Activated CD8-positive, alpha-beta memory T cell treated with anti-CD3 and anti-CD28 coated beads for 36 hours (primary cell): ENCODE results near the gene GOLGA6C. TPM values are rescaled to one million over a fixed set of nuclear protein-coding genes. Genes with fewer than 3 reads are reported as not detected.
"Not testable (repeated sequence)": the region's sequence is repeated elsewhere in the genome, so short reads cannot be mapped to it uniquely, and the experiment has no call there.

Source experiments
- CTCF ChIA-PET: fragments of 350-600 bp; sonication (Branson Sonifier 250); formaldehyde crosslinking; loops from one replicate; lab custom pipeline; 2021; ENCODE audit warnings: antibody characterized with exemption; lab: Charles Lee
- POLR2A ChIA-PET: fragments of 350-600 bp; sonication (Branson Sonifier 250); formaldehyde crosslinking; loops from one replicate; lab custom pipeline; 2021; ENCODE audit warnings: antibody characterized with exemption; lab: Charles Lee
- total RNA-seq, 2 experiments: library from RNA; stranded (reverse); gene quantifications; one replicate each; pipeline ENCODE4 v1.2.3, GENCODE V29; 2021

GOLGA6C gene
- total RNA-seq, 2 experiments from 2014 or later, result not detected

DNA sequence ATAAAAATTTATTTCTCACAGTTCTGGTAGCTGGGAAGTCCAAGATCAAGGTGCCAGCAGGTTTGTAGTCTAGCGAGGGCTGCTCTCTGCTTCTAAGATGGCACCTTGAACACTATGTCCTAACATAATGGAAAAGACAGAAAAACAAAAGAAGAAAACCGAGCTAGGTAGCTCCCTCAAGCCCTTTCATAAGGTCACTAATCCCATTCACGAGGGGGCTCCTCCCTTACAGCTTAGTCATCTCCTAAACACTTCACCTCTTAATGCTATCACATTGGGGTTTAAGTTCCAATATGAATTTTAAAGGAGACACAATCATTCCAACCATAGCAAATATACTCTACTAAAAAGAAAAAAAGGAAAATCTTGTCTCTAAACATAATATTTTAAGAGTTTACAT is 48.1 kb downstream of the GOLGA6C start:
- CTCF ChIA-PET, result no interaction called here
- POLR2A ChIA-PET, result no interaction called here

DNA sequence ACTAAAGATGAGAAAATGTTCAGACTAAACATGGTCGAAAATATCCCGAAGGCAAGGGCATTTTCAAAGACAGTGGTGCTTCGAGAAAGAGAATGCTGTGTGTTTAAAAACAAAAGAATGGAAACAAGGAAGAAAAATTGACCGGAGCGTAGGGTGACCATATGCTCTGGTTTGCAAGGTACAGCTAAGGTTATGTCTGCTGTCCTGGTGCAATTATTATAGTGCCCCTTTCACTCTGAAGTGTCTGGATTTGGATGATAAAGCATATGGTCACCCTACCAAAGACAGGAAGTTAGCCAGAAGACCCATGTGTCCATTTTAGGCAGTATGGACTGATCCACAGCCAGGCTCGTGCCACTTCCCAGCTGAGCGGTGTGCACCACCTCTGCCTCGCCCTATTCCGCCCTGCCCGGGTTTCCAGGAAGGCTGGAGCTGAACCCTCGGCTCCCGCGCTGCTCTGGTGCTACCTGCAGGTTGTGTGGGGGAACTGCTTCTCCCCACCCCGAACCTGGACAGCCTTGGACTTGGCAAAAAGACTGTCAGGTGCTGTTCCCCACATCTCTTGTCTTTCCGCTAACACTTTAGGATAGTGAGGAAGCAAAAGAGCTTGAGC is 49.8 kb downstream of the GOLGA6C start:
- CTCF ChIA-PET, result no interaction called here
- POLR2A ChIA-PET, result no interaction called here

GRCh38 chr15:75309711-75310110 is 51.6 kb downstream of the GOLGA6C start:
- POLR2A ChIA-PET, result no interaction called here
- CTCF ChIA-PET, result no interaction called here

- POLR2A ChIA-PET, CTCF ChIA-PET: not testable (repeated sequence)
These were observed 54.4 kb downstream of the GOLGA6C start for GRCh38 chr15:75312548-75312947.

DNA sequence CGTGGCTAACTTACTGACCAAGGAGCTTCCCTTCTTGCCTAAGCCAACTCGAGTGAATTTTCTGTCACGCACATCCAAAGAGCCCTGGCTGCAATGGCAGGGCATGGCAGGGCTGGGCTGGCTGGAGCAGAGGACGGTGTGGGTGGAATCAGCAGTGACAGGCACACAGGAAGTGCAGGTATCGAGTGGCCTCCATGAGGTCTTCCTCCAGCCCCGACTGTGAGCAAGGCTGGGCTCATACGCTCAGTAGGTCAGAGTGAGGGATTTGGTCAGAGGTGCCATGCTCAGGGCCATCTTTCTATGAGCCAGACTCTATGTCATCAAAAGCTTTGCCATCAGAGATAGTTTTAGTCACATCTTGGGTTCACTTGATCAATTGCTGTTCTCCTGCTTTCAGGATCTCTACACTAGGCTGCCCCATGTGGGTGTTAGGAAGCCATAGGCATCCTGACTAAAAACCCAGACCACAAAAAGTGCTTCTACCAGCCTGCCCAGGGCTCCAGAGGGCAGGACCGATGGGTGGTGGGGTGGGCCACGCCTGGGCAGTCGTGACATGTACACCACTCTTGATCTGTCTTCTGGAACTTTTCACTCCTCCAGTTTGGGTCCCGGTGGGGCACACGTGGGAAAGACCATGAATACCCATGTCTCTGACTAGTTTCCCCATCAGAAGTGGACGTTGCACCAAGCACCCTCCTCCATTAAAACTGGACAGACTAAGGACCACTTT is 55.1 kb downstream of the GOLGA6C start:
- ChIA-PET CTCF (interaction anchor here (0.6 kb wide), 1 partner anchor 164 kb away, joined by 4 read pairs; no protein-coding TSS in a partner anchor), POLR2A (no interaction called here)

- ChIA-PET CTCF (no interaction called here), POLR2A (no interaction called here)
These were observed 56.6 kb downstream of the GOLGA6C start for GRCh38 chr15:75314552-75315290.

DNA sequence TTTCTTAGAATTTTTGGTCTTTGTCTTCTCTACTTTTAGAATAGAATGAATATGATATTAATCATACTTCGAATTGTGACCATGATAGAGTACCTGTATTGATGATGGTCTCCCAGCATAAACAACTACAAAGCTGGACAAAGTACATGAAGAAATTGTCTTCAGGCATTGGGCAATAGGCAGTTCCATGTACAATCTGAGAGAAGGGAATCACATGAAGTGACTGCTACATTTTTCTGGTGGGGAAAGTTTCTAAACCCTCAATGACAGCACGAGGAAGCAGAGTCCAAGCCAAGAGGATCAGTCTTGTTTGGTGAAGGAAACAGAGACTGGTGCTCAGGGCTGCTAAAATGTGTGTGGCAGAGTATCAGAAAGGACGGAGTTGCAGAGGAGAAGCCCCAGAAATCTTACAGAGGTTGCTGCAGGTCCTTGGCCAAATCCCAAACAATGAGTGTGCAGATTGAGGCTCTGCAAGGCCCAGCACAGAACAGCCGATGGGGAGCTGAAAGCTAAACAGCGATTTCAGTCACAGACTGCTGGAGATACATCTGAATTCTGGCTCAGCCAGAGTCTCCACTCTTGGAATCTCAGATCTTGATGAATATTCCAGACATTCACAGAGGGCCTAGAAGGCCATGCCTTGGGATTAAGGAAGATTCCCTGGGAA is 61.2 kb downstream of the GOLGA6C start:
- POLR2A ChIA-PET, CTCF ChIA-PET: not testable (repeated sequence)

Other genes starting within 250 kb of the GOLGA6C start
- 10 to 100 TPM; 32.4 to 34.2 TPM for gene PPCDC, start 234.7 kb upstream of the GOLGA6C start, total RNA-seq
- 10 to 100 TPM; 32.8 to 35.1 TPM for gene C15orf39, start 56.5 kb upstream of the GOLGA6C start, total RNA-seq
- gene GOLGA6D, start 24.5 kb downstream of the GOLGA6C start, total RNA-seq, result not detected
- gene COMMD4, start 77.7 kb downstream of the GOLGA6C start, total RNA-seq, result 10 to 100 TPM; 94.8 to 96.8 TPM
- 1 to 10 TPM; 1.9 to 2.5 TPM for gene NEIL1, start 88.7 kb downstream of the GOLGA6C start, total RNA-seq
- gene MAN2C1, start 110.3 kb downstream of the GOLGA6C start, total RNA-seq, result 100 to 1,000 TPM; 139 to 142 TPM
- 10 to 100 TPM; 85.9 to 86.7 TPM for gene SIN3A, start 193.4 kb downstream of the GOLGA6C start, total RNA-seq